Suprapubic skin (tissue), 4 donors: ENCODE data around the gene CTNNA1. TPM values are rescaled to one million over a fixed set of nuclear protein-coding genes. Genes with fewer than 3 reads are reported as not detected.
"Not testable (repeated sequence)": the region's sequence is repeated elsewhere in the genome, so short reads cannot be mapped to it uniquely, and the experiment has no call there.

Source experiments
- DNase-seq, 2 donors: peaks; one replicate each; pipeline ENCODE4 v3.0.0-alpha.2; 2019; ENCODE audit warnings: low spot score in 2 of 2
- H3K27ac ChIP-seq: fragments of 200-600 bp; sonication (generic); one replicate; pipeline ENCODE4 v1.5.1; 2019
- H3K27me3 ChIP-seq: fragments of 200-600 bp; sonication (generic); one replicate; pipeline ENCODE4 v1.5.1; 2019
- H3K36me3 ChIP-seq: fragments of 200-600 bp; sonication (generic); one replicate; pipeline ENCODE4 v1.5.1; 2019
- H3K4me1 ChIP-seq: fragments of 200-600 bp; sonication (generic); one replicate; pipeline ENCODE4 v1.5.1; 2019
- H3K4me3 ChIP-seq: fragments of 200-600 bp; sonication (generic); one replicate; pipeline ENCODE4 v1.5.1; 2019; ENCODE audit warnings: mild to moderate bottlenecking
- H3K9me3 ChIP-seq: fragments of 200-600 bp; sonication (generic); one replicate; pipeline ENCODE4 v1.5.1; 2019
- EP300 ChIP-seq: sonication (generic); formaldehyde crosslinking; IDR thresholded peaks from one replicate; pipeline ENCODE4 v1.6.1; 2017; ENCODE audit warnings: antibody characterized with exemption
- POLR2A ChIP-seq, 2 donors: fragments of 450-650 bp; IDR thresholded peaks; one replicate each; pipeline ENCODE4 v1.6.1; 2017; ENCODE audit warnings: antibody characterized with exemption in 2 of 2, mild to moderate bottlenecking in 2 of 2, moderate library complexity in 2 of 2
- POLR2AphosphoS5 ChIP-seq, 3 donors: sonication (generic); formaldehyde crosslinking; IDR thresholded peaks; one replicate each; pipeline ENCODE4 v1.6.1; 2017; ENCODE audit warnings: antibody characterized with exemption in 3 of 3
- WGBS: methylation state at CpG from one replicate; pipeline ENCODE4 v1.1.5; 2018; 5-methylcytosine and 5-hydroxymethylcytosine counted together
- total RNA-seq, 4 donors: library from RNA; depleted of rRNA; stranded (reverse); fragments of >200 nt; gene quantifications; one replicate each; pipeline ENCODE4 v1.1.0, GENCODE V29; 2016
- TF ChIP-seq, protein P1 (sequence below), 2 donors: fragments of 200-600 bp in 1 of 2; fragments of 450-650 bp in 1 of 2; sonication (generic) in 1 of 2; IDR thresholded peaks; one replicate each; pipeline ENCODE4 v1.5.1; 2016 to 2019; ENCODE audit warnings: antibody characterized with exemption in 2 of 2, mild to moderate bottlenecking in 1 of 2, moderate library complexity in 1 of 2

Gene CTNNA1, protein sequence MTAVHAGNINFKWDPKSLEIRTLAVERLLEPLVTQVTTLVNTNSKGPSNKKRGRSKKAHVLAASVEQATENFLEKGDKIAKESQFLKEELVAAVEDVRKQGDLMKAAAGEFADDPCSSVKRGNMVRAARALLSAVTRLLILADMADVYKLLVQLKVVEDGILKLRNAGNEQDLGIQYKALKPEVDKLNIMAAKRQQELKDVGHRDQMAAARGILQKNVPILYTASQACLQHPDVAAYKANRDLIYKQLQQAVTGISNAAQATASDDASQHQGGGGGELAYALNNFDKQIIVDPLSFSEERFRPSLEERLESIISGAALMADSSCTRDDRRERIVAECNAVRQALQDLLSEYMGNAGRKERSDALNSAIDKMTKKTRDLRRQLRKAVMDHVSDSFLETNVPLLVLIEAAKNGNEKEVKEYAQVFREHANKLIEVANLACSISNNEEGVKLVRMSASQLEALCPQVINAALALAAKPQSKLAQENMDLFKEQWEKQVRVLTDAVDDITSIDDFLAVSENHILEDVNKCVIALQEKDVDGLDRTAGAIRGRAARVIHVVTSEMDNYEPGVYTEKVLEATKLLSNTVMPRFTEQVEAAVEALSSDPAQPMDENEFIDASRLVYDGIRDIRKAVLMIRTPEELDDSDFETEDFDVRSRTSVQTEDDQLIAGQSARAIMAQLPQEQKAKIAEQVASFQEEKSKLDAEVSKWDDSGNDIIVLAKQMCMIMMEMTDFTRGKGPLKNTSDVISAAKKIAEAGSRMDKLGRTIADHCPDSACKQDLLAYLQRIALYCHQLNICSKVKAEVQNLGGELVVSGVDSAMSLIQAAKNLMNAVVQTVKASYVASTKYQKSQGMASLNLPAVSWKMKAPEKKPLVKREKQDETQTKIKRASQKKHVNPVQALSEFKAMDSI
- total RNA-seq = 100 to 1,000 TPM; 260 to 332 (median 279) TPM

DNA sequence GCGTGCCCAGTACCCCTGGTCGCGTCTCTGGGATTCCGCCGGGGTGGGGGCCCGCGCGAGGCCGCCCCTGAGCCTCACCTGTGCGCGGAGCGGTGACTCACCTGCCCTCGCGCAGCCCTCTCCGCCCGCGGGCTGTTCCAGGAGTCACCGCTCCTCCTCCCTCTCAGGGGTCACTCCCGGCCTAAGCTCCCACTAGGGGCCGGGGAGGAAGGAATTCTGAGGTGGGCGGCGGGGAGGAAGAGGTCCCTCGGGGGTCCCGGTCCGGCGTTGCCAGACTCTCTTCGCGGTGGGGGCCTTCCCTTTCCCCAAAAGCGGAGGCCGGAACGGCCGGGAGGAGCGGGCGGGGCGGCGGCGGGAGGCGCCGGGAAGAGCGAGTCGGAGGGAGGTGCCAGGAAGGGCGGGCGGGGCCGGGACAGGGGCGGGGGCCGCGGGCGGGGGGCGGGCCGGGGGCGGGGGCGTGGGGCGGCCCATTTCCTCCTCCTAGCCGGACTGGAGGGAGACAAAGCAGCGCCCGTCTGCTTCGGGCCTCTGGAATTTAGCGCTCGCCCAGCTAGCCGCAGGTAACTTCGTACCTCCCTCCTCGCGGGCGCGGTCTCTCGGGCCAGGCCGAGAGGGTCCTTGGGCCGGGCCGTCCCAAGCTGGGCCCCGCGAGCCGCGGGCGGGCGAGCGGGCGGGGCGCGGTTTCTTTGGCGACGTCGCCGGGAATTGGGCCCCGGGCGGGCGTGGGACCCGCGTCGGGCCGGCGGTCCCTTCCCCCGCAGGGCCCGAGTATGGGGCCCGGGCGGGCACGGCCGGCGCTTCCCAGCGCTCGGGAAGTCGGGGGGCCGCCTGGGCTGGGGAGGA is at the start of gene CTNNA1:
CTNNA1 (plus strand) TSS at position 475 of the 843 bp plus-strand sequence. CDS start 28,500 bp downstream, outside the sequence.
- peak; percentile 86 to 88 for DNase-seq
- peak within 1 kb of the TSS; percentile 95 for H3K4me3 ChIP-seq
- no peaks in the 10 kb centered on the region for H3K27me3 ChIP-seq
- WGBS = 0% methylated on average over 9 of the region's 102 CpGs
- peaks cover 36% of the 10 kb centered on the region for H3K4me1 ChIP-seq
- H3K36me3 ChIP-seq = no peaks in the 10 kb centered on the region
- no peak for TF ChIP-seq EP300
- TF ChIP-seq, protein P1, sequence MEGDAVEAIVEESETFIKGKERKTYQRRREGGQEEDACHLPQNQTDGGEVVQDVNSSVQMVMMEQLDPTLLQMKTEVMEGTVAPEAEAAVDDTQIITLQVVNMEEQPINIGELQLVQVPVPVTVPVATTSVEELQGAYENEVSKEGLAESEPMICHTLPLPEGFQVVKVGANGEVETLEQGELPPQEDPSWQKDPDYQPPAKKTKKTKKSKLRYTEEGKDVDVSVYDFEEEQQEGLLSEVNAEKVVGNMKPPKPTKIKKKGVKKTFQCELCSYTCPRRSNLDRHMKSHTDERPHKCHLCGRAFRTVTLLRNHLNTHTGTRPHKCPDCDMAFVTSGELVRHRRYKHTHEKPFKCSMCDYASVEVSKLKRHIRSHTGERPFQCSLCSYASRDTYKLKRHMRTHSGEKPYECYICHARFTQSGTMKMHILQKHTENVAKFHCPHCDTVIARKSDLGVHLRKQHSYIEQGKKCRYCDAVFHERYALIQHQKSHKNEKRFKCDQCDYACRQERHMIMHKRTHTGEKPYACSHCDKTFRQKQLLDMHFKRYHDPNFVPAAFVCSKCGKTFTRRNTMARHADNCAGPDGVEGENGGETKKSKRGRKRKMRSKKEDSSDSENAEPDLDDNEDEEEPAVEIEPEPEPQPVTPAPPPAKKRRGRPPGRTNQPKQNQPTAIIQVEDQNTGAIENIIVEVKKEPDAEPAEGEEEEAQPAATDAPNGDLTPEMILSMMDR (IDR thresholded peaks at IDR 0.05) = no peak
- TF ChIP-seq POLR2AphosphoS5 (IDR thresholded peaks at IDR 0.05) = peak in 1 of 3 donors; percentile 46
- TF ChIP-seq POLR2A (IDR thresholded peaks at IDR 0.05) = peak; percentile 35 to 58
- no peaks in the 10 kb centered on the region for H3K9me3 ChIP-seq
- H3K27ac ChIP-seq = peak within 1 kb of the TSS; percentile 99

DNA sequence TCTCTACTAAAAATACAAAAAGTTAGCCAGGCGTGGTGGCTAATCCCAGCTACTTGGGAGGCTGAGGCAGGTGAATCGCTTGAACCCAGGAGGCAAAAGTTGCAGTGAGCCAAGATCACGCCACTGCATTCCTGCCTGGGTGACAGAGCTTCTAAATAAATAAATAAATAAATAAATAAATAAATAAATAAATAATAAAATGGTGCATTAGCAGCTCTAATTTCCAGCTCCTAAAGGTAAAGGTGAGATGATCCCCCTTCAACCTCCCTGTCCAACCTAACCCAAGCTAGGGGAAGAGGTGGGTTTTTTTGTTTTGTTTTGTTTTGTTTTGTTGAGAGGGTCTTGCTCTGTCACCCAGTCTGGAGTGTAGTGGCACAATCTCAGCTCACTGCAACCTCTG is 49.4 kb upstream of the CTNNA1 start:
- not testable (repeated sequence) for H3K27me3 ChIP-seq, H3K4me1 ChIP-seq, H3K36me3 ChIP-seq, DNase-seq, H3K4me3 ChIP-seq, H3K9me3 ChIP-seq, H3K27ac ChIP-seq
- WGBS = 89% methylated on average over 3 of the region's 3 CpGs

DNA sequence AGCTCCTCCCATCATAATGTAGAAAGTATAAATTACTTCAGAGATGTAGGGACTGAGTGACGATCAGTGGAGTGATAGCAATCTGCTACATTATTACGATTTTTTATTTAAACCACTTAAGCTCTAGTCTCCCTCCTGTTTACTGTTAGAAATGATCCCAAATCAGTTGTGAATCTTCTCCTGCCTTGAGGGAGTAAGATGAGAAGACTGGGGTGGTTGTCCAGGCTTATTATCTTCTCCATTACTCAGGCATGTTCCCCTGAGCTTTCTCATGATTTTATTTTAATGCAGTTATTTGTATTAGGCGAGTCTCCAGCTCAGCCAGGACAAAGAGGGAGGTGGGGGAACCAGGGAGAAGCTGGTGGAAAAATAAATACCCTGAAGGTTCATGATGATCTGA is 48.2 kb upstream of the CTNNA1 start:
- Histone ChIP-seq H3K27ac (no peak overlapping the region), H3K4me3 (no peak overlapping the region), H3K4me1 (no peaks in the 10 kb centered on the region), H3K36me3 (no peaks in the 10 kb centered on the region), H3K27me3 (no peaks in the 10 kb centered on the region), H3K9me3 (no peaks in the 10 kb centered on the region)
- no peak for DNase-seq
- WGBS = 63% methylated on average over 3 of the region's 3 CpGs
- TF ChIP-seq POLR2AphosphoS5 (IDR thresholded peaks at IDR 0.05) = no peak
- no peak for TF ChIP-seq POLR2A (IDR thresholded peaks at IDR 0.05)
- TF ChIP-seq EP300 = no peak
- TF ChIP-seq, protein P1 (IDR thresholded peaks at IDR 0.05) = no peak

DNA sequence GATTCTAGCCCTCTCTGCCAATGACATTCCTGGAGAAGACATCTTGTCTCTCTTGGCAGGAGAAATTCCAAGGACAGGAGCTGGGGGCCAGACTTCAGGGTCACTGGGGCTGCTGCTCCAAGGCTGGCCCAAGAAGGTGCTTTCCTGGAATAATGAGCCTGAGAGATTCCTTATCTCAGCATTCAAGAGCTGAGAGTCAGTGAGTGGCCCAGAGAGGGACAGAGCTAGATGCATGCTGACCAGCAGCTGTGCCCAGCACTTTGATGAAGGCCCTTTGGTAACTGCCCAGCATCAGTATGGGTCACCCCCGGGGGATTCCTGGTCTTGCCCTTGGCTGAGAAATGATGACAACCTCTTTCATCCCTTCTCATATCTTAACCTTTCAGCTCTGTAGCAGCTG is 47.7 kb upstream of the CTNNA1 start:
- no peak for DNase-seq
- no peaks in the 10 kb centered on the region for H3K9me3 ChIP-seq
- no peaks in the 10 kb centered on the region for H3K36me3 ChIP-seq
- H3K27me3 ChIP-seq = no peaks in the 10 kb centered on the region
- H3K27ac ChIP-seq = no peak overlapping the region
- no peak for TF ChIP-seq POLR2AphosphoS5 (IDR thresholded peaks at IDR 0.05)
- TF ChIP-seq EP300 = no peak
- TF ChIP-seq, protein P1 (IDR thresholded peaks at IDR 0.05) = no peak
- no peak for TF ChIP-seq POLR2A (IDR thresholded peaks at IDR 0.05)
- H3K4me3 ChIP-seq = no peak overlapping the region
- no peaks in the 10 kb centered on the region for H3K4me1 ChIP-seq
- 100% methylated on average over 1 of the region's 1 CpG for WGBS

DNA sequence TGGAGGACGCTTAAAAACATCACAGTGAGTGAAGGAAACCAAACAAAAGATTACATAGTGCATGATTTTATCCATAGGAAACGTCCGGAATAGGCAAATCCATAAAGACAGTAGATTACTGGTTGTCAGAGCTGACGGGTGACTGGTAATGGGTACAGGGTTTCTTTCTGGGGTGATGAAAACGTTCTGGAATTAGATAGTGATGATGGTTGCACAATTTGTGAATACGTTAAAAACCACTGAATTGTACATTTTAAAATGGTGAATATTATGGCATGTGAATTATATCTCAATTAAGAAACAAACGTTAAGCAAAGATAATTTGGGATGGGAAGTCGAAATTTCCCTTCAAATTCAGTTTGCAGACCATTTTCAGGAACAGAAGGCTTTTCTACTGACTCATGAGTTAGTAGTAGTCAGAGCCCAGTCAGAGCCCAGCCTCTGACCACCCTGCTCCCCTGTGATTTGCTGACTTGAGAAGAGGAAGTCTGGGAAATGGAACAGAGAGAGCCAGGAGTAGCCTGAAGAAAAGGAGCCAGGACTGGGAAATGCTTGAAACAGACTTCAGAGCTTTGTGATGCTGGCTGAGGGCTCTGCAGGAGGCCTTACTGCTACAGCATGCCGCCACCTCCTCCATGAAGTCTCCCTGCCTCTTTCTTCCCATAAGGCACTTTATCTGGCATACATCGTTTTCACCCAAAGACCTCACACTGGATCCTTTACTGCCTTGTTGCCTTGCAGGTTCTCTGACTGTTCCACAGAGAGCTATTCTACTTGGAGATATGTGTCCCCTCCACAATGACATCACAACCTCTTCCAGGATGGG is 46.4 kb upstream of the CTNNA1 start:
- TF ChIP-seq, protein P1 (IDR thresholded peaks at IDR 0.05) = no peak
- TF ChIP-seq POLR2AphosphoS5 (IDR thresholded peaks at IDR 0.05) = no peak
- TF ChIP-seq EP300 = no peak
- no peak for TF ChIP-seq POLR2A (IDR thresholded peaks at IDR 0.05)
- Histone ChIP-seq H3K36me3 (no peaks in the 10 kb centered on the region), H3K4me1 (no peaks in the 10 kb centered on the region), H3K4me3 (no peak overlapping the region), H3K27me3 (no peaks in the 10 kb centered on the region), H3K9me3 (no peaks in the 10 kb centered on the region), H3K27ac (no peak overlapping the region)
- no peak for DNase-seq
- WGBS = 70% methylated on average over 10 of the region's 10 CpGs
